Activated CD4-positive, CD25-positive, alpha-beta regulatory T cell treated with anti-CD3 and anti-CD28 coated beads, Interleukin-2, amount 50 U/mL, for 24 hours (primary cell): ENCODE measurements around the gene ERC1.
"Not testable (repeated sequence)": the region's sequence is repeated elsewhere in the genome, so short reads cannot be mapped to it uniquely, and the experiment has no call there.

ENCODE experiments used
- ATAC-seq, 2 donors: fragments of 150-1000 bp; cut with Tn5 transposase; one replicate each; pipeline ENCODE4 v1.10.0; 2021; ENCODE audit warnings: mild to moderate bottlenecking in 1 of 2, moderate library complexity in 1 of 2

The ERC1 gene

DNA sequence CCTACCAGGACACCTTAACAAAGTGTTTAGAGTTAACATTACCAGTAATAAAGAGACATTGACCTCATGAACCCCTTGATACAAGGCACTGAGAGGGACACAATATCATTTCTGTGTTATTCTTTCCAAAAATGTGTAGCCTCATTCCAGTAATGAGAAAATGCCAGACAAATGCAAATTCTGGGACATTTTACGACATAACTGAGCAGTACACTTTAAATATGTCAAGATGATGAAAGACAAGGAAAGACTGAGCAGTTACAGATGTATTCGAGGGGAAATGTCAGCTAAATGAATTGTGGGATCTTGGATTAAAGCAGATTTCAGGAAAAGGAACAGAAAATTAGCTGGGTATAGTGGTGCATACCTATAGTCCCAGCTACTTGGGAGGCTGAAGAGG is 255.6 kb downstream of the ERC1 start:
- ATAC-seq = no peak

DNA sequence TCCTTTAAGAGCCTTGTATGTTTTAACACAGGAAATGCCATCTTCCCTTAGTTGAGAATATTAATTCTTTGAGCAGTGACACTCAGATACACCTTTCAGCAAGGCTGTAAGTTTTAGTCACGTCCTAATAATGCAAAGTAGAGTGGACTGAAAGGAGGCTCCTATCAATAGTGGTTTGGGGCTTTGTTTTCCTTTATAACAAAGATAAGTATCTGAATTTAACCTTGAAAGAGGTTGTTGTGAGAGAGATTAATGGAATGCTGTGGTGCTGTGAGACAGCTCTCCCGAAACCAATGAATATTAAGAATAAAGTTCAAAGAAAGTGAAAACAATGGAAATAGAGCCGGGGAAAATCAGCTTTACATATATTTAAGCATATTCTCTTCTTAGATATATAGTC is 259.6 kb downstream of the ERC1 start:
- ATAC-seq = no peak

DNA sequence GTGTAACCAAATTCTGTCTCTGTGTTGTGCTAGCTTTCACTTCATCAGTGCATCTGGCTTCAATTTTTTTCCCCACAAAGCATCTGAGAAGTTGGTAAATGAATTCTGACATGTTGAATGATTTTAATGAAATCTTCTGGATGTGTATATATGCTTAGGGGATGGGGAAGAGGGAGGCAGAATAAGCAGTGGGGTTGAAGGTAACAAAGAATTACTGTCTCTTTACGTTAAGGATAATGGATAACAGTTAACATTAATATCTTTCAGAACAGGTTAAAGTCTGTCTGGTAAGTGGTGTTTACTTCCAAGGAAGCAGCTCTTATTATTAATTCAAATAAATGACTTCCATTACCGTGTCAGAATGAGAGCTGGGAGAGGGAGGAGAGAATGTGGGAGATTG is 261.7 kb downstream of the ERC1 start:
- no peak for ATAC-seq

DNA sequence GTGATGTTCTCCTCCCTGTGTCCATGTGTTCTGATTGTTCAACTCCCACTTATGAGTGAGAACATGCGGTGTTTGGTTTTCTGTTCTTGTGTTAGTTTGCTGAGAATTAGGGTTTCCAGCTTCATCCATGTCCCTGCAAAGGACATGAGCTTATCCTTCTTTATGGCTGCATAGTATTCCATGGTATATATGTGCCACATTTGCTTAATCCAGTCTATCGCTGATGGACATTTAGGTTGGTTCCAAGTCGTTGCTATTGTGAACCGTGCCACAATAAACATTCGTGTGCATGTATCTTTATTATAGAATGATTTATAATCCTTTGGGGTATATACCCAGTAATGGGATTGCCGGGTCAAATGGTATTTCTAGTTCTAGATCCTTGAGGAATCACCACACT is 264.1 kb downstream of the ERC1 start:
- ATAC-seq = not testable (repeated sequence)

DNA sequence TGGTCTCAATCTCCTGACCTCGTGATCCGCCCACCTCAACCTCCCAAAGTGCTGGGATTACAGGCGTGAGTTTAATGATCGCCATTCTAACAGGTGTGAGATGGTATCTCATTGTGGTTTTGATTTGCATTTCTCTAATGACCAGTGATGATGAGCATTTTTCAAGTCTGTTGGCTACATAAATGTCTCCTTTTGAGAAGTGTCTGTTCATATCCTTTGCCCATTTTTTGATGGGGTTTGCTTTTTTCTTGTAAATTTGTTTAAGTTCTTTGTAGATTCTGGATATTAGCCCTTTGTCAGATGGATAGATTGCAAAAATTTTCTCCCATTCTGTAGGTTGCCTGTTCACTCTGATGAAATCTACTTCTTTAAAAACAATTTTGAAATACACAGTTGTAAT is 264.8 kb downstream of the ERC1 start:
- not testable (repeated sequence) for ATAC-seq

DNA sequence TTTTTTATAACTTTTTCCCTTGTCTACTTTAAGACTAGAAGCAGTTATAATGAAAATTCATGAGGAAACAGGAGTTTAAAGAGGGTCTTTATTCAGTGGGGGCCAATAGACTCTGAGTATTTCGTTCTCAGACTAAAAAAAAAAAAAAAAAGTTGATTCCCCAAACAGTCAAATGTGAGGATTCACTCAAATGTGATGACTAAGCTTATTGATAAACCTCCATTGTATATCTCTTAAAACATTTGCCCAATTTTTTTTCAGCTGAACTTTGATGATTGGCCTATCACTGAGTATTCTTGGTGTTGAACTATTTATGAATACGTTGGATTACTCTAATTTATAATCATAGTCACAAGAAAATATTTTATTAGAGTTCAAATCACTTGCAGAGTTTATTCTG is 265.3 kb downstream of the ERC1 start:
- ATAC-seq = no peak

GRCh38 chr12:1256991-1257390 is 266.0 kb downstream of the ERC1 start:
- ATAC-seq = no peak

DNA sequence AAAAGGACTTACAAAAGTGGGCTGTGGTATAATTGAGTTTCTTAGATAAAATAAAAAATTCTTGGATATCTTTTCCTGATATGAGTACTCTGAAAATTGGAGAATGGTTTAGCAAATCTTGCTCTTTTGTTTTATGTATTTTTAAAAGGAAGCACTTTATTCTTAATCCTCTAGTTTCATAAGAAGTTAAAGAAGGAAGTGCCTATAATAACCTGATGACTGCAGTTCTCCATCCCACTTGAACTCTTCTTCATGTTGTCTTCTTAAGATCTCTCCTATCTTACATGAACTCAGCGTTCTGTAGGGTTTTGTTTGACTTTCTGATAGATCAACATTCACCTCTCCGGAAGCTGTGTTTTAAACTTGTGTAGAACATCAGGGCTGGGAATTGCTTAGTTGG is 271.0 kb downstream of the ERC1 start:
- no peak for ATAC-seq

DNA sequence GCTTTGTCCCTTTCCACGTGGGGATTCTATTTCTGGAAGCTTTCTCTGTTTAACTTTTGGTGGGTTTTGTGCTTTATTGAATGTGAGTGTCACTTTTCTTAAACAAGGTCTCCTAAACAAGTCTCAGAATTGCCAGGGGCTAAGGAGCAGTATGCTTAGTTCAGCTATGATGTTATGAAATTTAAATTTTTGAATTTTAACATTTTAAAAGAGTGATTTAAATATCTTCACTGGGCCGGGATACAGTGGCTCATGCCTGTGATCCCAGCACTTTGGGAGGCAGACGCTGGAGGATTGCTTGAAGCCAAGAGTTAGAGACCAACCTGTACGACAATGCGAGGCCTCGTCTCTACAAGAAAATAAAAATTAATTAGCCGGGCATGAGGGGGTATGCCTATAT is 276.2 kb downstream of the ERC1 start:
- no peak for ATAC-seq

GRCh38 chr12:1272142-1272541 is 281.1 kb downstream of the ERC1 start:
- ATAC-seq = peak; percentile 68 to 79

DNA sequence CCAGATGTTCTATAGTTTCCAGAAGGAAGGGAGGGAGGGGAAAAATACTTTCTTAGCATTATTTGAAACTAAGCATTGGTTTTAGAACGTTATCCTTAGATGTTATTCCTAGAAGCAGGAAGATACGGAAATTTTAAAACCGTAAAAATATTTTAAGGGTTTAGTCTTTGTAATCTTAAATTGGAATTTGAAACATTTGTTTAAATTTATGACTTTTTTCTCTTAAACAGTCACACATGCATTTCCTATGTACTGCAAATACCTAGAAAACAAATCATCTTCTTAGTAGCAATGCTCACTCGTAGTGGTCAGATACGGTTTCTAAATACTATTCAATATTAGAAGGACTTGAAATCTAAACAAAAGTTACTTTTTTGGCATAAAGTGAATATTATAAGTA is 282.0 kb downstream of the ERC1 start:
- ATAC-seq = no peak

DNA sequence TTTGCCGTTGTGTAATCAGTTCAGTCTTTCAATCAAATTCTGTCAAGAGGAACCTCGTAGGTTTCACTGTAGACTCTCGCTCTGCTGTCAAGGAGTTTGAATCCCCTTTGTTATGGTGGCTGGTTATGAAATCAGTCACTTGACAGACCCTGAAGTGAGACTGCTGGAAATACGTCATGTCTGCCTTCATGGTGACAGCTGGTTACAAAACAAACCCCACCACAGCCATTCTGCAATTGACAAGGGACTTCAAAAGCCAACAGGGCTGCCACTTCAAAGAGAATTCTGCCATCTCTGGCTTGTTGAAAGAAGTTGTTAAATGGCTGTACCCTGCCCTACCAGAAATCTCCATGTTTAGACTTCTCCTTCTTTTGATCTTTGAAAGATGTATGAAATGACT is 286.9 kb downstream of the ERC1 start:
- ATAC-seq = peak; percentile 65 to 76

DNA sequence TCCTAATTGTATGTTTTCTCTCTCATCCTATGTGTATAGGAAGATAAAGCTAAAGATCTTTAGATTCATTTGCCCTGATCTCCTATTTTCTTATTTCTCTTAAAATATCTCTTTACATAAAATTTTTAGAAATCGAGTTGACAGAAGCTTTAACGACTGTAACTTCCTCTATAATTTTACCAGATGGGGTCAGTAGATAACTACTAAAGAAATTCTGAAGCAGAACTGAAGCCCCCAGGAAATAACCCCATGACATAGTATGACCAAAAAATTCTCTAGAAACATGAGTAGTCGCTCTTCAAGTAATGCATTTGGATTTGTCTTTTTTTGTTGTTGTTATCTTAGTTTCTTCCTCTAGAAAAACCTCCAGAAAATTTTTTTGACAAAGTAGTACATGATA is 288.0 kb downstream of the ERC1 start:
- ATAC-seq = no peak

- no peak for ATAC-seq
Measured at GRCh38 chr12:1280059-1280458, 289.0 kb downstream of the ERC1 start.

- no peak for ATAC-seq
Measured at GRCh38 chr12:1281683-1282366, 290.8 kb downstream of the ERC1 start.

- ATAC-seq = no peak
Measured at GRCh38 chr12:1282670-1283315, 291.8 kb downstream of the ERC1 start.

- no peak for ATAC-seq
Measured at GRCh38 chr12:1283316-1283715, 292.3 kb downstream of the ERC1 start.

GRCh38 chr12:1284611-1285010 is 293.6 kb downstream of the ERC1 start:
- no peak for ATAC-seq

GRCh38 chr12:1287446-1287975 is 296.5 kb downstream of the ERC1 start:
- ATAC-seq = no peak

- no peak for ATAC-seq
Measured at GRCh38 chr12:1288333-1288732, 297.3 kb downstream of the ERC1 start.

DNA sequence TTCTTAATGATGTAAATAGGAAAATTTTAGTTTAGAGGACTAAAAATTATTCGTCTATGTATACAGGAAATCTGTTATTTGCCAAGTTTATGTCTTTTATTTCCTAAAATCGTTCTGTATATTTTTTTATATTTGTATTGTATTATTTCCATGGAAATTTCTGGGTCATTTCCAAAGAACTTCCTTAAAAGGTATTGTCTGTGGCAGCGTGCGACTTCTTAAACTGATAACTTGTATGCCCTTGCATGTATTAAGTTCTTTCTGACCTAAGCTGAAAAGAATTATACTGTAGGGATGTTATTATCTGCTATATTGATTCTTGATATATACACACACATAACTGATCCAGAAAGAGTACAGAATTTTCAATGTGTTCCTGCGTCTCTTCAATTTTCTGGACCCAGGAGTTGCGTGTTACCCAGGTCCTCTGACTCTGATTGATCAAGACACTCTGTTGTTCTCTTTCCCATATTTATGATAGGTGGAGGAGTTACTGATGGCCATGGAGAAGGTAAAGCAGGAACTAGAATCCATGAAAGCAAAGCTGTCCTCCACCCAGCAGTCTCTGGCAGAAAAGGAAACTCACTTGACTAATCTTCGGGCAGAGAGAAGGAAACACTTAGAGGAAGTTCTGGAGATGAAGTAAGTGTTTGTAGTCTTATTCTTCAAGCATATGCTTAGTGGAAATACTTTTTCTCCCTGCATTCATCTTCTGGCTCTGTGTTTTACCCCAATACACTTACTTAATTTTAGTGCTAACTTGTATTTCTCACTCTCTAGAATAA is 298.5 kb downstream of the ERC1 start:
- ATAC-seq = no peak

GRCh38 chr12:1290716-1291115 is 299.7 kb downstream of the ERC1 start:
- no peak for ATAC-seq

DNA sequence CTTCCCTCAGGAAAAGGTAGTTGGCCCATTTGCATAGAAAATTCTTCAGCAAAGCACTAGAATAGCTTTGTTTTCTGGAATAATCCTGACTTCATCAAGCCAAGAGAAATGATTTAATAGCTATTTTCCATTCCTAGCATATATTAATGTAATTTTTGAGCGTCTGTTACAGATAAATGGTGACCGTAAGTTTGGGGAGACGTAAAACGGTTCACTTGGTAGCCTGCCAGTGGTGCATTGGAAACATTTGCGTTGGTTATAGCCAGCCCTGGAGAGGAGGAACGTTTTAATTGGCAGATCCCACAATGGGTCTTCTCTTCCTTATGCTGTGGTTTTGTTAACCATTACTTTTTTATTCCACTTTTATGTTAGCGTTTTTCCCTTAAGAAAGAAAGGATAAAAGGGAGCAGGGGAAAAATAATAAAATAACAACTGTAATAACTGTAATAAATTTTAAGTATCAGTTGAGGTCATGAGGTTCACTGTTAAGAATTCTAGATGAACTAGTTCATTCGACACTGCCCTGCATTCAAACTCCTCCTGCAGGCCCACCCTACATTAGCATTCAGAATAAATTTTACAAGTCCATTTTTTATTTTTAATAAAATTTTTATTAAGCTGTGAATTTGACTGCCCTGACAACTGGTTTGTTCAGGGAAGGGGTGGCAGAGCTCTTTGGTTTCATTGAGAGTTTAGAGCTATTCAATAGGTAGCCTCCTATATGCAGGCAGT is 300.7 kb downstream of the ERC1 start:
- no peak for ATAC-seq
